H9 (cell line): ENCODE measurements around the gene ZC3H7B. TPM values are rescaled to one million over a fixed set of nuclear protein-coding genes. Genes with fewer than 3 reads are reported as not detected.

ENCODE experiments used
- DNase-seq: peaks from one replicate; pipeline ENCODE4 v3.0.0-alpha.2; 2017
- H2AFZ ChIP-seq: one replicate; pipeline ENCODE4 v1.6.1; 2013; ENCODE audit warnings: mild to moderate bottlenecking, low read length, control low read depth, moderate library complexity
- H2AK5ac ChIP-seq: 2 replicates; pipeline ENCODE4 v1.6.1; 2013; ENCODE audit warnings: low read length, control low read depth, mixed read lengths; ENCODE audit not compliant: insufficient read length
- H2BK120ac ChIP-seq: one replicate; pipeline ENCODE4 v1.6.1; 2013; ENCODE audit warnings: low read depth, mild to moderate bottlenecking, low read length, control low read depth, inconsistent platforms; ENCODE audit not compliant: poor library complexity, severe bottlenecking
- H2BK12ac ChIP-seq: 2 replicates; pipeline ENCODE4 v1.6.1; 2013; ENCODE audit warnings: low read length, control low read depth, mixed read lengths, low read depth; ENCODE audit not compliant: insufficient read length
- H2BK15ac ChIP-seq: 2 replicates; pipeline ENCODE4 v1.6.1; 2013; ENCODE audit warnings: low read depth, low read length, control low read depth
- H2BK20ac ChIP-seq: one replicate; pipeline ENCODE4 v1.6.1; 2013; ENCODE audit warnings: low read depth, mild to moderate bottlenecking, low read length, control low read depth, inconsistent platforms; ENCODE audit not compliant: poor library complexity, severe bottlenecking
- H2BK5ac ChIP-seq: 2 replicates; pipeline ENCODE4 v1.6.1; 2013; ENCODE audit warnings: low read length, control low read depth, mixed read lengths; ENCODE audit not compliant: insufficient read length
- H3K14ac ChIP-seq: 2 replicates; pipeline ENCODE4 v1.6.1; 2013; ENCODE audit warnings: low read length, control low read depth; ENCODE audit not compliant: insufficient read depth
- H3K18ac ChIP-seq: 2 replicates; pipeline ENCODE4 v1.6.1; 2013; ENCODE audit warnings: low read depth, mild to moderate bottlenecking, mixed read lengths, low read length, control low read depth; ENCODE audit not compliant: insufficient read length
- H3K23ac ChIP-seq: 2 replicates; pipeline ENCODE4 v1.6.1; 2013; ENCODE audit warnings: low read length, control low read depth, mixed read lengths, low read depth; ENCODE audit not compliant: insufficient read length
- H3K23me2 ChIP-seq: 2 replicates; pipeline ENCODE4 v1.6.1; 2013; ENCODE audit warnings: low read depth, mild to moderate bottlenecking, mixed read lengths, low read length, control low read depth; ENCODE audit not compliant: insufficient read length, poor library complexity, severe bottlenecking
- H3K27ac ChIP-seq: 2 replicates; pipeline ENCODE4 v1.5.1; 2013; ENCODE audit warnings: low read length, control low read depth, mixed read lengths, low read depth; ENCODE audit not compliant: insufficient read length
- H3K27me3 ChIP-seq: 2 replicates; pipeline ENCODE4 v1.6.1; 2013; ENCODE audit warnings: low read length, control low read depth, inconsistent platforms; ENCODE audit not compliant: insufficient read depth
- H3K4ac ChIP-seq: 2 replicates; pipeline ENCODE4 v1.6.1; 2013; ENCODE audit warnings: low read depth, mild to moderate bottlenecking, control low read depth, inconsistent platforms, low read length, moderate library complexity
- H3K4me1 ChIP-seq: 2 replicates; pipeline ENCODE4 v1.6.1; 2013; ENCODE audit warnings: low read length, control low read depth, inconsistent platforms; ENCODE audit not compliant: insufficient read depth
- H3K4me2 ChIP-seq: 2 replicates; pipeline ENCODE4 v1.6.1; 2013; ENCODE audit warnings: low read length, control low read depth, mixed read lengths; ENCODE audit not compliant: insufficient read length, insufficient read depth
- H3K56ac ChIP-seq: 2 replicates; pipeline ENCODE4 v1.6.1; 2013; ENCODE audit warnings: low read depth, mild to moderate bottlenecking, mixed read lengths, low read length, control low read depth; ENCODE audit not compliant: insufficient read length
- H3K79me1 ChIP-seq: 2 replicates; pipeline ENCODE4 v1.6.1; 2013; ENCODE audit warnings: low read depth, mild to moderate bottlenecking, moderate library complexity, low read length, control low read depth, inconsistent platforms; ENCODE audit not compliant: insufficient read depth, poor library complexity, severe bottlenecking
- H3K79me2 ChIP-seq: 2 replicates; pipeline ENCODE4 v1.6.1; 2013; ENCODE audit warnings: low read length, control low read depth, inconsistent platforms; ENCODE audit not compliant: insufficient read depth
- H3K9ac ChIP-seq: 2 replicates; pipeline ENCODE4 v1.6.1; 2013; ENCODE audit warnings: low read length, control low read depth, mixed read lengths; ENCODE audit not compliant: insufficient read length; ENCODE audit errors: extremely low read depth
- H3K9me3 ChIP-seq: one replicate; pipeline ENCODE4 v1.6.1; 2013; ENCODE audit warnings: low read depth, low read length, inconsistent platforms; ENCODE audit not compliant: control insufficient read depth
- H3T11ph ChIP-seq: one replicate; pipeline ENCODE4 v1.6.1; 2013; ENCODE audit warnings: mild to moderate bottlenecking, low read length, control low read depth, inconsistent platforms
- H4K20me1 ChIP-seq: one replicate; pipeline ENCODE4 v1.6.1; 2013; ENCODE audit not compliant: control insufficient read depth, insufficient read length, insufficient read depth
- H4K5ac ChIP-seq: 2 replicates; pipeline ENCODE4 v1.6.1; 2013; ENCODE audit warnings: low read depth, mild to moderate bottlenecking, mixed read lengths, low read length, control low read depth; ENCODE audit not compliant: insufficient read length
- H4K8ac ChIP-seq: replicated peaks from 2 replicates; pipeline ENCODE4 v1.6.1; 2013; ENCODE audit warnings: low read length, control low read depth, mixed read lengths, low read depth; ENCODE audit not compliant: insufficient read length
- H4K91ac ChIP-seq: 2 replicates; pipeline ENCODE4 v1.6.1; 2013; ENCODE audit warnings: low read depth, mild to moderate bottlenecking, moderate library complexity, mixed read lengths, low read length, control low read depth; ENCODE audit not compliant: insufficient read length
- H3K27ac Mint-ChIP-seq, 3 experiments: 2 replicates in 2 of 3; 3 replicates in 1 of 3; pipeline ENCODE4 v1.8.0; 2020 to 2021; ENCODE audit warnings: mixed read lengths in 3 of 3, mild to moderate bottlenecking in 1 of 3, moderate library complexity in 1 of 3
- H3K27me3 Mint-ChIP-seq: 2 replicates; pipeline ENCODE4 v1.8.0; 2021; ENCODE audit warnings: low read depth, mild to moderate bottlenecking, moderate library complexity, mixed read lengths
- H3K36me3 Mint-ChIP-seq, 3 experiments: 2 replicates in 2 of 3; 3 replicates in 1 of 3; pipeline ENCODE4 v1.8.0; 2020 to 2021; ENCODE audit warnings: low read depth in 3 of 3, mixed read lengths in 3 of 3; ENCODE audit not compliant: insufficient read depth in 1 of 3
- H3K4me1 Mint-ChIP-seq, 2 experiments: 2 replicates each; pipeline ENCODE4 v1.8.0; 2020; ENCODE audit warnings: mixed read lengths in 2 of 2
- H3K4me3 Mint-ChIP-seq, 2 experiments: 2 replicates in 1 of 2; 3 replicates in 1 of 2; pipeline ENCODE4 v1.8.0; 2020 to 2021; ENCODE audit warnings: mild to moderate bottlenecking in 2 of 2, mixed read lengths in 2 of 2, moderate library complexity in 1 of 2
- H3K9me3 Mint-ChIP-seq, 2 experiments: 2 replicates in 1 of 2; 3 replicates in 1 of 2; pipeline ENCODE4 v1.8.0; 2020; ENCODE audit warnings: mild to moderate bottlenecking in 2 of 2, mixed read lengths in 2 of 2, moderate library complexity in 1 of 2
- WGBS: extraction: QIAGEN DNeasy Blood & Tissue Kit; methylation state at CpG from one replicate; pipeline ENCODE4 v1.1.7; 2013; ENCODE audit warnings: missing lambda C conversion rate, low lambda C conversion rate, mixed read lengths; ENCODE audit not compliant: insufficient read length; ENCODE audit errors: extremely low coverage; 5-methylcytosine and 5-hydroxymethylcytosine counted together
- total RNA-seq: library from RNA; stranded (reverse); gene quantifications from 2 replicates; pipeline ENCODE4 v1.2.1, GENCODE V29; 2021
- TF ChIP-seq, protein P1 (sequence below): fragments of 200-600 bp; sonication (generic); conservative IDR thresholded peaks from 3 replicates; pipeline ENCODE4 v1.8.0; 2021; ENCODE audit warnings: antibody characterized with exemption, mild to moderate bottlenecking

Gene ZC3H7B
- total RNA-seq, 1 experiment from 2014 or later = 69.3 TPM

- Mint-ChIP-seq H3K27ac (peak overlapping the region; percentile 44 to 90 (median 65); a peak in 4 of 7 replicates), H3K4me1 (no peaks in the 10 kb centered on the region), H3K36me3 (peaks cover 9 to 70% (median 63%) of the 10 kb centered on the region in 3 experiments; a peak in 6 of 7 replicates), H3K4me3 (no peak overlapping the region; a peak in 1 of 5 replicates), H3K27me3 (no peaks in the 10 kb centered on the region; the same call in 1 of the 2 replicates), H3K9me3 (no peaks in the 10 kb centered on the region)
- Histone ChIP-seq H3K9me3 (no peaks in the 10 kb centered on the region), H3K79me2 (no peaks in the 10 kb centered on the region), H3K23ac (no peak overlapping the region), H3K56ac (no peak overlapping the region), H3K9ac (no peak overlapping the region), H4K8ac (no peak overlapping the region), H2AK5ac (no peak overlapping the region), H2BK12ac (no peak overlapping the region), H2BK15ac (no peak overlapping the region), H3T11ph (no peak overlapping the region), H2BK120ac (no peak overlapping the region), H4K20me1 (no peaks in the 10 kb centered on the region), H3K23me2 (no peaks in the 10 kb centered on the region), H3K79me1 (no peaks in the 10 kb centered on the region), H3K27ac (no peak overlapping the region), H3K4me2 (no peak overlapping the region), H3K14ac (no peak overlapping the region; the same call in 1 of the 2 replicates), H4K5ac (no peak overlapping the region), H2AFZ (no peak overlapping the region), H3K4ac (no peak overlapping the region), H2BK20ac (no peak overlapping the region), H4K91ac (no peak overlapping the region), H3K27me3 (no peaks in the 10 kb centered on the region), H2BK5ac (no peak overlapping the region), H3K4me1 (no peaks in the 10 kb centered on the region), H3K18ac (no peak overlapping the region)
- whole genome bisulfite sequencing = no CpG with 5 or more reads among the region's 11 CpGs
- no peak for DNase-seq
- TF ChIP-seq, protein P1, sequence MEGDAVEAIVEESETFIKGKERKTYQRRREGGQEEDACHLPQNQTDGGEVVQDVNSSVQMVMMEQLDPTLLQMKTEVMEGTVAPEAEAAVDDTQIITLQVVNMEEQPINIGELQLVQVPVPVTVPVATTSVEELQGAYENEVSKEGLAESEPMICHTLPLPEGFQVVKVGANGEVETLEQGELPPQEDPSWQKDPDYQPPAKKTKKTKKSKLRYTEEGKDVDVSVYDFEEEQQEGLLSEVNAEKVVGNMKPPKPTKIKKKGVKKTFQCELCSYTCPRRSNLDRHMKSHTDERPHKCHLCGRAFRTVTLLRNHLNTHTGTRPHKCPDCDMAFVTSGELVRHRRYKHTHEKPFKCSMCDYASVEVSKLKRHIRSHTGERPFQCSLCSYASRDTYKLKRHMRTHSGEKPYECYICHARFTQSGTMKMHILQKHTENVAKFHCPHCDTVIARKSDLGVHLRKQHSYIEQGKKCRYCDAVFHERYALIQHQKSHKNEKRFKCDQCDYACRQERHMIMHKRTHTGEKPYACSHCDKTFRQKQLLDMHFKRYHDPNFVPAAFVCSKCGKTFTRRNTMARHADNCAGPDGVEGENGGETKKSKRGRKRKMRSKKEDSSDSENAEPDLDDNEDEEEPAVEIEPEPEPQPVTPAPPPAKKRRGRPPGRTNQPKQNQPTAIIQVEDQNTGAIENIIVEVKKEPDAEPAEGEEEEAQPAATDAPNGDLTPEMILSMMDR = no peak
These were observed 43.0 kb downstream of the ZC3H7B start for GRCh38 chr22:41344189-41344788.
